Measurements from ENCODE around the gene NSFL1C.
A peak's percentile ranks its signal among the peaks of the same experiment; 100 is the strongest.

Gene NSFL1C

DNA sequence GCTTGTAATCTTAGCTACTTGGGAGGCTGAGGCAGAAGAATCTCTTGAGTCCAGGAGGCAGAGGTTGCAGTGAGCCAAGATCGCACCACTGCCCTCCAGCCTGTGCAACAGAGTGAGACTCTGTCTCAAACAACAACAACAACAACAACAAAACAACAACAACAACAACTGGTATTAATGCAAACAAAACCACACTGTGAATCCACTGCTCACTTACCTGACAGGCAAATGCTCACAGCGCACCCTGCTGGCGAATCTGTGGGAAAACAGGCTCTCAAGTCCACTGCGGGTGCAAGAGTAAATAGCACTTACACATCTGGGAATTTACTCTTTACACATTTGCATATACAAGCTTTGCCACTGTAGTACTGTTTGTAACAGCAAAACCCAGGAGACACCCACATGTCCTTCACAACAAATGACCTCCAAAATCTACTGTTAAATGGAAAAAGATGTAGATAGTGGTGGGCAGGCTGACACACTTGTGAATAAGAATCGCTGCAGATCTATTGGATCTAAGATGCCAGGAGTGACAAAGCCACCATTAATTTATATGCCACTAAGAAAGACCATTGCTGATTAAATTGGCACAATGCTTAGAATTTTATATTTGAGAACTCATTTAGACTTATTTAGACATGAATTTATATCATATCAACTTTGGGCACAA is 29.3 kb downstream of the NSFL1C start:
- Histone ChIP-seq H3K9me3 (ENCODE audit: control insufficient read depth, insufficient read depth, low read depth, low read length) (peaks cover 15% of the 10 kb centered on the region), H3K9ac (ENCODE audit: low read length) (no peak overlapping the region), H3K27me3 (ENCODE audit: control insufficient read depth, insufficient read depth, low read length) (no peaks in the 10 kb centered on the region), H3K4me1 (ENCODE audit: control insufficient read depth, insufficient read depth, low read length) (no peaks in the 10 kb centered on the region), H3K36me3 (ENCODE audit: control insufficient read depth, insufficient read depth, low read length) (peaks cover 8% of the 10 kb centered on the region), H3K27ac (ENCODE audit: low read depth, low read length) (no peak overlapping the region), H3K4me3 (ENCODE audit: low read depth, low read length) (no peak overlapping the region)

DNA sequence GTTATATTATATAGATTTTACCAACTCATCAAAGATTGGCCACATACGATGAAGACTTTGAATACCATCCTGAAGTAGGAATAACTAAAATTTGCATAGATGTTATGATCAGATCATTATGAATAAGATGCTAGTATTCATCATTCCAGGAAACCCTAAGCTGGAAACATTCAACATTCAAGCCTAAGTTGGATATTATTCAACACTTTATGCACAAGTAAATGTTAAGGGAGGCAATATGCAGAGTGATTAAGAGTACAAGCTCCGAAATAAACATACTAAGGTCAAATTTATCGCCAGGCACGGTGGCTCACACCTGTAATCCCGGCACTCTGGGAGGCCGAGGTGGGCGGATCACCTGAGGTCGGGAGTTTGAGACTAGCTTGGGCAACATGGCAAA is 30.4 kb downstream of the NSFL1C start:
- no peaks in the 10 kb centered on the region for H3K4me1 ChIP-seq (ENCODE audit: control insufficient read depth, insufficient read depth, low read length)
- H3K27ac ChIP-seq (ENCODE audit: low read depth, low read length): no peak overlapping the region
- H3K9me3 ChIP-seq (ENCODE audit: control insufficient read depth, insufficient read depth, low read depth, low read length): peaks cover 24% of the 10 kb centered on the region
- no peak overlapping the region for H3K4me3 ChIP-seq (ENCODE audit: low read depth, low read length)
- H3K9ac ChIP-seq (ENCODE audit: low read length): no peak overlapping the region
- no peaks in the 10 kb centered on the region for H3K27me3 ChIP-seq (ENCODE audit: control insufficient read depth, insufficient read depth, low read length)
- H3K36me3 ChIP-seq (ENCODE audit: control insufficient read depth, insufficient read depth, low read length): no peaks in the 10 kb centered on the region

DNA sequence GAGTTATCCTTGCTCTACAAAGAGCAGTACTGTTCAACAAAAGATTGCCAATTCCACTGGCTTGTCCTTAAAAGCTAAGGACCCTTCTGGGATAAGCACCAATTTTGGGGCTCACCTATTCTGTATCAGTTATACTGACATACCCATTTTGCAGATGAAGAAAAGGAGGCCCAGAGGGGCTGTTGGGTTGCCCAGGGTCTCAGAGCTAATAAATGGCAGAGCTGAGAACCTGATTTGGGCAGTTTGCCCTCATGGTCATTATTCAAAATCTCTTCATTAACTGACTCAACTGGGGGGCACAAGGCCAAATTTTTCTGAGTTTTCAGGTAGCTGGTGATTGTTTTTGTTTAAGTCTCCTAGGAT is 31.3 kb downstream of the NSFL1C start:
- no peaks in the 10 kb centered on the region for H3K27me3 ChIP-seq (ENCODE audit: control insufficient read depth, insufficient read depth, low read length)
- H3K9ac ChIP-seq (ENCODE audit: low read length): no peak overlapping the region
- peaks cover 24% of the 10 kb centered on the region for H3K9me3 ChIP-seq (ENCODE audit: control insufficient read depth, insufficient read depth, low read depth, low read length)
- H3K4me3 ChIP-seq (ENCODE audit: low read depth, low read length): no peak overlapping the region
- 0 out of 2 replicates have a peak, but pooled peaks cover 3% of the 10 kb centered on the region for H3K4me1 ChIP-seq (ENCODE audit: control insufficient read depth, insufficient read depth, low read length)
- H3K27ac ChIP-seq (ENCODE audit: low read depth, low read length): no peak overlapping the region
- no peaks in the 10 kb centered on the region for H3K36me3 ChIP-seq (ENCODE audit: control insufficient read depth, insufficient read depth, low read length)

DNA sequence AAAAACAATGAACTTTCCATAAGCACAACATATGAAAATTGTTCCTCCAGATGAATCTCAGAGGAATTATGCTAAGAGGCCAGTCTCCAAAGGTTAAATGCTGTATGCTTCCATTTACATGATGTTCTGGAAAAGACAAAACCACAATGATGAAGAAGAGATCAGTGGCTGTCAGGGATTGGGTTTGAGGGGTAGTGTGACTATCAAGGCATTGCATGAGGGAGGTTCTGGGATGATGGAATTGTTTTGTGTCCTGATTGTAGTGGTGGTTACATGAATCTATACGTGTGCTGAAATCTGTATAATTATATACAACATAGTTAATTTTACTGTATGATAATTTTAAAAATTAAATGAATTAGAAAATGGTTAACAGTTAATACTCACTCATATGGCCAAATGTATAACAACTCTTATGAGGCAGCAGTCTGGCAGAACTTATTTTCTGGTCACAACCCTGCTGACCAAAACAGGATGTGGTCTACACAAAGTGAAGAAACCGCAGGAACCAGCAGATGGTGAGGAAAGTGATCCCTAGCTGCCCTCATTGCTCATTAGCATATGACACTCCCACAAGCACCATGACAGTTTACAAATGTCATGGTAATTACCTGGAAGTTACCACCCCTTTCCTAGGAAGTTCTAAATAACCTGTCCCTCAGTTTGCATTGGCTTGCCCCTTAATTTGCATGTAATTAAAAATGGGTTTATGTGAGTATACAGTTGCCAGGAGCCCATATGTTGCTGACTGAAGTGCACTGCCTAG is 31.9 kb downstream of the NSFL1C start:
- Histone ChIP-seq H3K27me3 (ENCODE audit: control insufficient read depth, insufficient read depth, low read length) (no peaks in the 10 kb centered on the region), H3K4me3 (ENCODE audit: low read depth, low read length) (no peak overlapping the region), H3K4me1 (ENCODE audit: control insufficient read depth, insufficient read depth, low read length) (0 out of 2 replicates have a peak, but pooled peaks cover 3% of the 10 kb centered on the region), H3K9ac (ENCODE audit: low read length) (no peak overlapping the region), H3K27ac (ENCODE audit: low read depth, low read length) (no peak overlapping the region), H3K36me3 (ENCODE audit: control insufficient read depth, insufficient read depth, low read length) (no peaks in the 10 kb centered on the region), H3K9me3 (ENCODE audit: control insufficient read depth, insufficient read depth, low read depth, low read length) (peaks cover 24% of the 10 kb centered on the region)

DNA sequence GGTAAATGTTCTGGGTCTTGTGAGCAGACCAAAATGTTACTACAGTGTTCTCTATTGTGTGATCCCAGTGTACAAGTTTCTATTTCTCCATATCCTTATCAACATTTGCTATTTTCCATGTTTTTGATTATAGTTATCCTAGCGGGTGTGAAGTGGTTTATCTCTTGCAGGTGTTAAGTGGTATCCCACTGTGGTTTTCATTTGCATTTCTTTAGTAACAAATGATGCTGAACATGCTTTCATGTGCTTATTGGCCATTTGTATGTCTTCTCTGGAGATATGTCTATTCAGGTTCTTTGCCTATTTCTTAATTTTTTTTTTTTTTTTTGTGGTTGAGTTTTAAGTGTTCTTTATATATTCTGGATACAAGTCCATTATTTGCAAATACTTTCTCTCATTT is 35.5 kb downstream of the NSFL1C start:
- Histone ChIP-seq H3K27ac (ENCODE audit: low read depth, low read length) (no peak overlapping the region), H3K4me3 (ENCODE audit: low read depth, low read length) (no peak overlapping the region), H3K36me3 (ENCODE audit: control insufficient read depth, insufficient read depth, low read length) (no peaks in the 10 kb centered on the region)

DNA sequence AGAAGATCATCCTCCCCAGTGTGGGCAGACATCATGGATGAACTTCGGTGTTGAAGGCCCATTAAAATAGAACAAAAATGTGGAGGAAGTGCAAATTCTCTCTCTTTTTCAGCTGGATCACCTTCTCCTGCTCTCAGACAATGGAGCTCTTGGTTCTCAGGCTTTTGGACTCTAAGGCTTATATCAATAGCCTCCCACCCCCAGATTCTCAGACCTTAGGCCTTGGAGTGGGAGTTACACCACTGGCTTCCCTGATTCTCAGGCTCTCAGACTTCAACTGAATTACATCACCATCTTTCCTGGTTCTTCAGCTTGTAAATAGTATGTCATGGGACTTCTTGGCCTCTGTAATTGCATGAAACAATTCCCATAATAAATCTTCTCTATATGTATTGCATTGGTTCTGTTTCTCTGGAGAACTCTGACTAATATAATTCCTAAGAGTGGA is 36.6 kb downstream of the NSFL1C start:
- Histone ChIP-seq H3K27me3 (ENCODE audit: control insufficient read depth, insufficient read depth, low read length) (no peaks in the 10 kb centered on the region), H3K9ac (ENCODE audit: low read length) (no peak overlapping the region), H3K4me1 (ENCODE audit: control insufficient read depth, insufficient read depth, low read length) (peaks cover 22% of the 10 kb centered on the region), H3K27ac (ENCODE audit: low read depth, low read length) (no peak overlapping the region), H3K4me3 (ENCODE audit: low read depth, low read length) (no peak overlapping the region), H3K36me3 (ENCODE audit: control insufficient read depth, insufficient read depth, low read length) (no peaks in the 10 kb centered on the region), H3K9me3 (ENCODE audit: control insufficient read depth, insufficient read depth, low read depth, low read length) (peaks cover 24% of the 10 kb centered on the region)

More for the DNA sequence above, 35.5 kb downstream of the NSFL1C start:
- Histone ChIP-seq H3K4me1 (ENCODE audit: control insufficient read depth, insufficient read depth, low read length) (peaks cover 22% of the 10 kb centered on the region), H3K9me3 (ENCODE audit: control insufficient read depth, insufficient read depth, low read depth, low read length) (peaks cover 24% of the 10 kb centered on the region), H3K9ac (ENCODE audit: low read length) (no peak overlapping the region), H3K27me3 (ENCODE audit: control insufficient read depth, insufficient read depth, low read length) (no peaks in the 10 kb centered on the region)

DNA sequence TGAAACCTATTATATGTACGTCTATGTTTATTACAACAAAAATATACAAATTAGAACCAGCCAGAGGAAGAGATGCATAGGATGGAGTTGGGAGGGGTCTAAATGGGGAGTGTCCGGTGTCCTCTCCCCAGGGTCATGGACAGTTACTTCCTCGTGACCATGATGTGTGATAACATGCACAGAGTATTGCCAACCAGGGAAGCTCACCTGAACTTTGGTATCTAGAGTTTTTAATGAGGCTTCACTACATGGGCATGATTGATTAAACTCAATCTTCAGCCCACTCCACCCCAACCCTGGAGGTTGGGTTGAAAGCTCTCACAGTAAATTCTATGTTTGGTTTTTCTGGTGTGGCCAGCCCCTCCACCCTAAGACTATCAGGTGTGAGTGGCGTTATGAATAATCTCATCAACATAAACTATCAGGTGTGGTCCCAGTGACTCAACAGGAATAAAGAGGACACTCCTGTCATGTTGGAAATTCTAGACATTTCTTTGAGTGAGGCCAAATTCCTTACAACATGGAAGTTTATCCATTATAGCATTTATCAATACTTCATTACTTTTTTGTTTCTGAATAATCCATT is 37.4 kb downstream of the NSFL1C start:
- H3K9me3 ChIP-seq (ENCODE audit: control insufficient read depth, insufficient read depth, low read depth, low read length): peaks cover 21% of the 10 kb centered on the region
- H3K27me3 ChIP-seq (ENCODE audit: control insufficient read depth, insufficient read depth, low read length): no peaks in the 10 kb centered on the region
- no peak overlapping the region for H3K4me3 ChIP-seq (ENCODE audit: low read depth, low read length)
- H3K9ac ChIP-seq (ENCODE audit: low read length): no peak overlapping the region
- H3K4me1 ChIP-seq (ENCODE audit: control insufficient read depth, insufficient read depth, low read length): peaks cover 22% of the 10 kb centered on the region
- no peaks in the 10 kb centered on the region for H3K36me3 ChIP-seq (ENCODE audit: control insufficient read depth, insufficient read depth, low read length)
- no peak overlapping the region for H3K27ac ChIP-seq (ENCODE audit: low read depth, low read length)

DNA sequence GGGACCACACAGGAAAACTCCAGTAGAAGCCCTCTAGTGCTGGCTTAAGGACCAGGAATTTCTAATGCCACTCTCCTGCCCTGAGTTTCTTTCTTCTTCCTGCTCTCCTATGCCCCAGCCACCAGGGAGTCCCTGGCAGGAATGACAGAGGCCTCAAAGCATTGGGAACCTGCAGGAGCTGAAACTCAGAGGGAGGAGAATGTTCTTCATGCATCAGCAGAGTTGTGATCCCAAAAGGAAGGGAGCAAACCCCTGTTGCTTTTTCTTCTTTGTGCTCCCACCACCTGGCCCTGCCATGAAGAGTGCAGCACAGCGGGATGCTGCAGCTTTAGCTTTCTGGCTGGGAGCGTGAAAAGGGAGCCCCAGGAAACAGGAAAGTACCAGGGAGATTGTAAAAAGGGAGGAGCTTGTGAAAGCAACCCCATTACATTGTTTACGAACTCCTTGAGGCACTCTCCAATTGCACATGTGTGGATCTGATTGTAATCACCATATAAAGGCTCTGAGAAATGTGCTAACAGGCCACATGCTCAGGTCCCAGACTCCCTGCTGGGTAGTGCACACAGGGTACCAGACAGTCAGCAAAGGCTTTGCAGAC is 39.1 kb downstream of the NSFL1C start:
- Histone ChIP-seq H3K9ac (ENCODE audit: low read length) (peak overlapping the region; percentile 3), H3K4me1 (ENCODE audit: control insufficient read depth, insufficient read depth, low read length) (peaks cover 22% of the 10 kb centered on the region), H3K4me3 (ENCODE audit: low read depth, low read length) (no peak overlapping the region), H3K36me3 (ENCODE audit: control insufficient read depth, insufficient read depth, low read length) (no peaks in the 10 kb centered on the region), H3K27ac (ENCODE audit: low read depth, low read length) (peak overlapping the region; percentile 66), H3K9me3 (ENCODE audit: control insufficient read depth, insufficient read depth, low read depth, low read length) (peaks cover 11% of the 10 kb centered on the region; the same call in 1 of the 2 replicates), H3K27me3 (ENCODE audit: control insufficient read depth, insufficient read depth, low read length) (no peaks in the 10 kb centered on the region)

DNA sequence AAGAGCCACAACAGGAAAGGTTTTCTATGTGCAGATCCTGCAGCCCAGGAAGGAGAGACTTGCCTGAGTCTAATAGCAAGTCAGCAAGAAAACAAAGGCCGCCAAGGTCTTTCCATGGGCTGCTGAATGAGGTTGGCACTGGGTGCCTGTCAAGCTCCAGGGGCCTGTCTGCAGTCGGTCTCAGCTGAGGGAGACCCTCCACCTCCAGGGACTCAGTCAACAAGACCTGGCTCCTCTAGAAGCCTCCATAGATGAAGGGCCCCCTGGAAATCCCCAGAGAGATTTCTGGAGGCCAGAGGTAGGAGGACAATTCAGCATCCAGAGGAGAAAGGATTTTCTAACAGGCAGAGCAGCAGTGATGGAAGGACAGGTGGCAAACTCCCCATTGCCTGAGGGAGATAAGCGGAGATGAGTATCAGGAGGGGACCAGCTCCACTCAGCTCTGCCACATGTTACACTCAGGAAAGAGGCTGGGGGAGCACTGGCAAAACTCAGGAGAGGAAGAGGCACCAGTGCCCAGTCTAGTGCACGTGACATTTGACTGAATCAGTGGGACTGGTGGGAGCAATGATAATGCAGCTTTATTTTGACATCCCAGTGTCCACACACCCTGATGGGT is 40.3 kb downstream of the NSFL1C start:
- no peaks in the 10 kb centered on the region for H3K36me3 ChIP-seq (ENCODE audit: control insufficient read depth, insufficient read depth, low read length)
- H3K4me1 ChIP-seq (ENCODE audit: control insufficient read depth, insufficient read depth, low read length): peaks cover 22% of the 10 kb centered on the region
- no peaks in the 10 kb centered on the region for H3K27me3 ChIP-seq (ENCODE audit: control insufficient read depth, insufficient read depth, low read length)
- H3K4me3 ChIP-seq (ENCODE audit: low read depth, low read length): no peak overlapping the region
- no peak overlapping the region for H3K27ac ChIP-seq (ENCODE audit: low read depth, low read length)
- no peak overlapping the region for H3K9ac ChIP-seq (ENCODE audit: low read length)
- no peaks in the 10 kb centered on the region for H3K9me3 ChIP-seq (ENCODE audit: control insufficient read depth, insufficient read depth, low read depth, low read length)

DNA sequence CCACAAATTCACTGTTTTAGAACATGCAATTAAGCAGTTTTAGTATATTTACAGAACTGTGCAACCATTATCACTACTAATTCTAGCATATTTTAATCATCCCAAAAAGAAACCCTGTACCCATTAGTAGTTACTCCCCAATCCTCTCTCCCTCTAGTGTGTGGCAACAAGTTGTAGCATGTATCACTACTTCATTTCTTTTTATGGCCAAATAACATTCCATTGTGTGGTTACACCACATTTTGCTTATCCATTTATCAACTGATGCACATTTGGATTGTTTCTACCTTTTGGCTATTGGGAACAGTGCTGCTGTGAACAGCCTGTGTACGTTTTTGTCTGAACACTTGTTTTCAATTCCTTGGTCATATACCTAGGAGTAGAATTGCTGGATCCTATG is 42.3 kb downstream of the NSFL1C start:
- no peak overlapping the region for H3K27ac ChIP-seq (ENCODE audit: low read depth, low read length)
- no peaks in the 10 kb centered on the region for H3K36me3 ChIP-seq (ENCODE audit: control insufficient read depth, insufficient read depth, low read length)
- no peak overlapping the region for H3K4me3 ChIP-seq (ENCODE audit: low read depth, low read length)
- H3K4me1 ChIP-seq (ENCODE audit: control insufficient read depth, insufficient read depth, low read length): peaks cover 19% of the 10 kb centered on the region
- H3K9ac ChIP-seq (ENCODE audit: low read length): no peak overlapping the region
- H3K27me3 ChIP-seq (ENCODE audit: control insufficient read depth, insufficient read depth, low read length): no peaks in the 10 kb centered on the region
- H3K9me3 ChIP-seq (ENCODE audit: control insufficient read depth, insufficient read depth, low read depth, low read length): peaks cover 13% of the 10 kb centered on the region
